Stimulated activated CD8-positive, alpha-beta memory T cell treated with anti-CD3 and anti-CD28 coated beads, Interleukin-12 subunit alpha, Interleukin-12 subunit beta, amount 100 ng/mL, for 4 hours (primary cell): ENCODE measurements around the gene TECPR2.

ENCODE experiments used
- DNase-seq: peaks from one replicate; pipeline ENCODE4 v3.0.0-alpha.2; 2020; ENCODE audit warnings: low read depth

Gene TECPR2

DNA sequence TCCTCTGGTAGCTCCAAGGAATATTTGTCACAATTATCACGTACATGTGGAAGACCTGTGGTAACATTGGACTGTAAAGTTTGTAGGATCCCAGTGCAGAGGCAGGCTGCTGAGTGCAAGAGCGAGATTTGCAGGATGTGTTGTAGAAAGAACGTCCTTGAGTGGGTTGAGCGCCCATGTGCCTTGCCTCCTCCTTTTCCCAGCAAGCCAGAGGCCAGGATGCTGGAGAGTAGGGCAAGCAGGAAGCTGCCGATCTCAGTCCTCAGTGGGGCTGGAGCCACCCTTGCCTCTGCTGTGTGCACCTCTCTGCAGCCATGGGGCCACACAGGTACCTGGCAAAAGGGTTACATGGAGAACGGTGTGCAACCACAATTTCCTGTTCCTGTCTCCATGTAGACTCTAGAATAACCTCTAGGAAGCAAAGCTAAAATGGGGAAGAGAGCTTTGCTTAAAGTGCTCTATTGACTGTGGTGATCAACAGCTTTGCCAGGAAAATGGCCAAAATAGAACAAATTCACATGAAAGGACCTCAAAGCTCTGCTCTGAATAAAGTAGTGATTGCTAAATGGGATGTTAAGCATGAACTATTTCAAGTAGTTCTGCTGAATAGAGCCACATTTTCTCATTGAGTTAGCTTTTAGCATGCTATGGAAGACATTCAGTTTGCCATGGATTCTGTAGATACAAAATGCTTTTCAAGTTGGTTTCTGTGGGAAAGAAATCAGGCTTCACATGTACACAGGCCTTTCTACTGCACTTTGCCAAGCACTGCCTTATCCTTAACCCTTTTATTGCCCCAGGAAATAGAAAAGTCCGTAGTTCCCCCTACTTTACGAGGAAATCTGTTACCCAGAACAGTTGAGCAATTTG is 109.4 kb downstream of the TECPR2 start:
- DNase-seq: no peak

DNA sequence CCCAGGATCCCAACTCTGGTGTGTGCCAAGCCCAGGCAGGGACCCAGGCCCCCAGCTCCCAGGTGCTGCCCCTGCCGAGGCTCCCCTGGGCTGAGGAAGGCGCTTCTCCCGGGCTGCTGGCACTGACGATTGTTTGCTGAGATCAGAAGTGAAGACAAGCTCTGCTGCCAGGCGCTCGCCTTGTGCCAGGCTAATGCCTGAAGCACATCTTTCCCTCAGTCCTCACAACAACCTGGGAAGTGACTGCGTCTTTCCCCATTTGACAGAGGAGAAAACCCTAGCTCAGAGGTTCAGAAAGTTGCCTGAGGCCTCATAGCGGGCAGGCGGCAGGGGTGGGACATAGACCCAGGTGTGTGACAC is 110.0 kb downstream of the TECPR2 start:
- DNase-seq: no peak

DNA sequence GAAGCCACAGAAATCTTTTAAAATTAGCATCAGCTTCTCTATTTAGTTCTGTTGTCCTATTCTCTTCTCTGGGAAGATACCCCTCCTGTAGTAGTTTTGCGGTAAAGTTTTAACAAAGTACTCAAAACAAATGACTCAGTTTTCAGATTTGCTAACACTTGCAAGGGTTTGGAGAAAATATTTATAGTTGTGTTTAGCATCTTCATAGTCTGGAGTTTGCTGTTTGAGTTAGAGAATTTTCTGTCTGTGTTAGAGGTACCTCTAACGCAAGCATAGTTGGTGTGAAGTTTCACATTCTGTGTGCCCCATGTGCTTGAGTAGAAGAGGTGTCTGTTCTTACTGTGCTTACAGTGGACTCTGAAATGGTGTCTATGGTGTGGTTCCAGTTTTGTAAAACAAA is 110.8 kb downstream of the TECPR2 start:
- DNase-seq: no peak

DNA sequence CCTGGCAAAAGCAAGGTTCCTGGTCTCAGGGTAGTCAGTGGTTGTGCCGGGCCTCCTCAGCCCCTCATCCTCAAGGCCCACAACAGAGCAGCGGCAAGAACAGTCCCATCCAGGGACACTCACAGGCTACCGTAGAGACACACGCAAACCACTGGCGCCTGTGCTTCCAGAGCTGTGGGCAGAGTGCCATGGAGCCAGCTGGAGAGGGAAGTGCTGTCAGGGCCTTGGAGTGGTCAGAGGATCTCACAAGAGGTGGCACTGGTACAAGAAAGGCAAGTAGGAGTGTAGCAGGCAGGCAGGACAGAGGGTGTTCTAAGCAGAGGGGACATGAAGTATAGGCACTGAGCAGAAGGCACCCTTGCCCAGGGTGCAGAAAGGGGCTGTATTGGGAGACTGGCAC is 112.2 kb downstream of the TECPR2 start:
- DNase-seq: no peak

DNA sequence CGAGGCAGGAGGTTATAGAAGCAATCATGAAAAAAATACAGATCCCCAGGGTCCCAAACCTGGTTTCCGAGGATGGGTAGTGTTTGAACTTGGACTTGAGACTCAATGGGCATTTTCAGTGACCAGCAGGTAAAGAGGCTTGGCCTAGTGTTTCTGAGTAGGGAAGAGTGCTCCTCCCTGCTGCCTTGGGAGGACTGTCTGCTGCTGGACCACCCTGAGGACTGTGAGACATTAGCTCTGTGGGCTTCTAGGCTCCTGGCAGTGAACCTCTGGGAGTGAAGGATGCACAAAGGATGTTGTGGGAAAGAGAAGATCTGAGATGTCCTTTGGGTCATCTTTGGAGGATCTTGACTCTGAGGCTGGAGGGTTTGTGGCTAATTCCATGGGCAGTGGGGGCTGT is 116.4 kb downstream of the TECPR2 start:
- no peak for DNase-seq

DNA sequence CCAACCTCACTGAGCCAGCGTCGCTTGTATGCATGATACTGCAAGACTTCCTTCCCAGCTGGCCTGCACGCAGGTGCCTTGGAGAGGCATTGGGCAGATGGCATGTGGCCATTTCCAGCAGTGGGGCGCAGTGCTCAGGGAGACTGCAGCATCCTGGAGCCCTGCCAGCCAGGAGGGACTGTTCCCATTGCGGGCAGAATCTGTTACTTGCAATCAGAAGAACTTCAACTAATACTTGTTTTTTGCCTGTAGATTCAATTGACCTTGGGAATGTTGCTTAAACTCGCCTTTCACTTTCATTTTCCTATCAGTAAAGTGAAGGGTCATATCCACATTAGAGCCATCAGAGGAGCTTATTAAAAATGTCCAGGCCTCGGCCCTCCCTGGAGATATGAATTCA is 117.0 kb downstream of the TECPR2 start:
- DNase-seq: no peak

DNA sequence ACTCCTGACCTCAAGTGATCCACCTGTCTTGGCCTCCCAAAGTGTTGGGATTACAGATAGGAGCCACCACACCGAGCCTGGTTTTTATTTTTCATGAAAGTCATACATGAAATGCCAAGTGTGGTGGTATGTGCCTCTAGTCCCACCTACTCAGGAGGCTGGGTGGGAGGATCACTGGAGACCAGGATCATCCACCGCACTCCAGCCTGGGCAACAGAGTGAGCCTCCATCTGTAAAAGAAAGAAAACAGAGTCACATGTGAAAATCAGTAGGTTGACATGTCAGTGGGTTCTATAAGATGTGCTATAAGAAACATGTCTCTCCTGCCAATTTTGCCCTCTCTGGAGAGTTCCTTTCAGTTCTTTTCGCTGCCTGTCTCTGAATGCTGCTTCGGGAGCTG is 118.6 kb downstream of the TECPR2 start:
- DNase-seq: no peak

DNA sequence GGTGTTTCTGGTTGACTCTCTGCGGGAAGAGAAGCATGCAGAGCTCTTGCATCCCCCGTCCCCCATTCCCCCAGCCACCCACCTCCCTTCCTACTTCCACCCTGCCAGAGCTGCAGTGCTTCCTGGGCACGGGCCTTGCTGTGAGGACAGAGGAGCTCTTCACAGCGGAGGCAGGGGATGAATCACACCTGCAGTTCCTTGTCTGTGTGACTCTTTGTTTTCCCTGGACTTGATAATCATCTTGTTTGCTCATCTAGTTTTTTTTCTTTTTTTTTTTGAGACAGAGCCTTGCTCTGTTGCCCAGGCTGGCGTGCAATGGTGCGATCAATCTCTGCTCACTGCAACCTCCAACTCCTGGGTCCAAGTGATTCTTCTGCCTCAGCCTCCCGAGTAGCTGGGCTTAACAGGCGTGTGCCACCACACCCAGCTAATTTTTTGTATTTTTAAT is 119.1 kb downstream of the TECPR2 start:
- DNase-seq: no peak

DNA sequence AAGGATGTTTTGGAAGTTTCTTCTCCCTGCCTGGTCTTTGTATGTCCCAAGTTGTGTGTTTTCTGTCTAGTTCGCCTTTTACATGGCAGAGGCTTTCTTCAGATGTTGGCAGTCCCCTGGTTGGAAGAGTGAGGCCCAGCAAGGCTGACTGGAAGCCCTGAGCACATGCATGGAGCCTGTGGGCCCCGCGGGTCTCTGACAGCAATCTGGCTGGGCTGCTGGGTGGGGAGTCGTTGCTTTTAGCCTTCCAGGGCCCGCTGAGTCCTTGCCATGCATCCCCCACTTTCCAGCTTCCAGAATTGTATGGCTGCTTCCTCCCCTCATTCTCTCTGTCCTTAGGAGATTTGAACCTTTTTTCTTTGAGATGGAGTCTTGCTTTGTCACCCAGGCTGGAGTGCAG is 121.6 kb downstream of the TECPR2 start:
- no peak for DNase-seq

DNA sequence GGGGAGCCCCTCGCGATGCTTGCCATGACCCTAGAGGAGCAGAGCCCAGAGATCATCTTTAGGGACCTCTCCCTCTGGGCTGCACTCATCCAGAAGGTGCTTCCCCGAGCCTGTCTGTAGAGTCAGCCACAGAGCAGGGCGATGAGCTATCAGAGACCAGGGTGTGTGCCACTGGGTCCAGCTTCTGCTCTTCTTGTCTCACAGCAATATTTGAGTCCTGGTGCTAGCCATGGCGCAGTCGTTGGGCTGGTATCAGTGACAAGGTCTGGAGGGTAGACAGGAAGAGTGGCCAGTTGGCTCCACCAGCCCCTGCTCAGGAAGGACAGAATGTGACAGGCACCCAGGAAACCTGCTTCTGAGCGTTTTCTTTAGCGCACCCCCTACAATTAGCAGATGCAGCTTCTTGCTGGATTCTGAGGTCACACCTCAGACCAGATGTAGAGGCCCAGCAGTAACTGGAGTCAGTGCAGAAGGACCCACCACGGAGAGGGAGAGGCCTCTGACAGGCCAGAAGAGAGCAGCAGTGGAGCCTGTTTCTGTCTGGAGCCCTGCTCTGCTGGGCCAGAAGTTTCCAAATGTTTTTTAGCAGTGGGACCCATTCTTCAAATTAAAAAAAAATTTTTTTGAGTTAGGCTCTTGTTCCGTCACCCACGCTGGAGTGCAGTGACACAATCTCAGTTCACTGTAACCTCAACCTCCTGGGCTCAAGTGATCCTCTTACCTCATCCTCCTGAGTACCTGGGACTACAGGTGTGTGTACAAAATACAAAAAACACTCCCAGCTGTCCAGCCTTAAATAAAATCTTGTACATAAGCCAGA is 123.2 kb downstream of the TECPR2 start:
- DNase-seq: no peak

DNA sequence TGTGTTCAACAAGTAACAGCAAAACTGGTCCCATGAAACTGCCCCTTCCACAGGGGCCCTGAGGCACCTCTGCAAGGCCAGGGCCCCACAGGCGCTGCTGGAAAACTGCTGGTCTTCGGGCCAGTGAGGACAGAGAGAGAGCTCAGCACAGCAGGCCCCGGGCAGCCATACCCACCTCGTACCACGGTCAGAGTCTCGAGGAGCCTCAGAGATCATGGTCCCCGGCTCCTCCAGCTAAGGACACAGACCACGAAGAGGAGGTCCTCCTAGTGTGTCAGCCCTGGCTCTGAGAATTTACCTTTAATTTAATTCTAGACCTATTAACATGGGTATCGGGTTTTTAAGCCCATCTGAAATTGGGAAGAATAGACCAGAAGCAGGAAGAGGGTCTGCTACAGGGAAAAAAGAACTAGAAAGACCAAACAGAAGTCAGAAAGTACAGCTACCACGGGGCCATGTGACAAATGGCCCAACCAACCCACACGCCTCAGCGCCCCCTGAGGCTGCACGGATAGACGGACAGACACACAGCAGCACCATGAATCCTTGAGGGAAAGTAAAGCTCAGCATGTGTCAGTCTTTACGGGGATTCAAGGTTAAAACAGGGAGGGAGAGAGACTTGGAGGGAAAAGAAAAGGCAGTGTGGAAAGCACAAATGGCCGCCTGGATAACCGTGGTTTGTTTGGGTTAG is 123.9 kb downstream of the TECPR2 start:
- no peak for DNase-seq

DNA sequence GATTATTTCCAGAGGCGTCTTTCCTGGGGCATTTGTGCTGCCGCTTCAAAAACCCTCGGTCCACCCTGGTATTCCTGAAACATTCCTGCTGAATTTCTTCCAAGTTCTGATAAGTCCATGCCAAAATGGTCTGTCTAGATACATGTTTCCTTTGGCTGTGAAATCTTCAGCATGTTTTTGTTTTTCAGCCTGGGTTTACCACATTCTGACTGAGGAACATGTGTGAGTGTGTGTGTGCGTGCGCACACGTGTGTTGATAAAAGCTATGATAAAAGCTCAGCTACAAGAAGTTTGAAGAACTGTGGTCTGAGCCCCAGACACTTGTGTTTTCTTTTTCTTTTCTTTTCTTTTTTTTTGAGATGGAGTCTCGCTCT is 124.5 kb downstream of the TECPR2 start:
- DNase-seq: no peak

DNA sequence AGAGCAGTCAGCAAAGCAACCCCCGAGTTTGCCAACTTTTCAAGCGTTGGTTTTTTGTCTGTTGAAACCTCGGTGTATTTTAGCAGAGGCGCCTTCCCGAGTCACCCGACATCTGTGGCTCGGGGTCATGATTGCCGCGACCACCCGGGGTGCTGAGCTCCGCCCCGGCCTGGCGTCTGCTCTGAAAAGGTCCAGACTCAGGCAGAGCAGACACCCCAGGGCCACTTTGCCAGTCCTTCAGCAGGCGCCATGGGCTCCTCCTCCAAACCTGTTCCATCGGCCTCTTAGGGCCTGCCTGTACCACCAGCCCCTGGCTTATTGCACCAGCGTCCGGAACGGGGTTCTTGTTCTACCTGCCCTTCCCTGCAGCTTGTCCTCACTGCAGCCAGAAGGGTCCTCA is 127.7 kb downstream of the TECPR2 start:
- no peak for DNase-seq

DNA sequence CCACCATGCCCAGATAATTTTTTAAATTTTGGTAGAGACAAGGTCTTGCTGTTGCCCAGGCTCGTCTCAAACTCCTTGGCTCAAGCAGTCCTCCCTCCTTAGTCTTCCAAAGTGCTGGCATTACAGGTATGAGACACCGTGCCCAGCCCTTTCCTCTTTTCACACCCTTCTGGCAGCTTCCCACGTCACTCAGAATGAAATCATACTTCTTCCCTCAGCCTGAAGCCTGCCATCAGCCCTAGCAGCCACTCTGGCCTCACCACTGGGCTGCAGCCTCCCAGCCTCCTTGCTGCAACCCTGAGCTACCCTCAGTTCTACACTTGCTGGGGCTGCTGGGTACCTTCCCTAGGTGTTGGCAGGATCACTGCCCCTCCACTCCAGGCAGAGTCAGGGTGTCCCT is 128.6 kb downstream of the TECPR2 start:
- DNase-seq: no peak

DNA sequence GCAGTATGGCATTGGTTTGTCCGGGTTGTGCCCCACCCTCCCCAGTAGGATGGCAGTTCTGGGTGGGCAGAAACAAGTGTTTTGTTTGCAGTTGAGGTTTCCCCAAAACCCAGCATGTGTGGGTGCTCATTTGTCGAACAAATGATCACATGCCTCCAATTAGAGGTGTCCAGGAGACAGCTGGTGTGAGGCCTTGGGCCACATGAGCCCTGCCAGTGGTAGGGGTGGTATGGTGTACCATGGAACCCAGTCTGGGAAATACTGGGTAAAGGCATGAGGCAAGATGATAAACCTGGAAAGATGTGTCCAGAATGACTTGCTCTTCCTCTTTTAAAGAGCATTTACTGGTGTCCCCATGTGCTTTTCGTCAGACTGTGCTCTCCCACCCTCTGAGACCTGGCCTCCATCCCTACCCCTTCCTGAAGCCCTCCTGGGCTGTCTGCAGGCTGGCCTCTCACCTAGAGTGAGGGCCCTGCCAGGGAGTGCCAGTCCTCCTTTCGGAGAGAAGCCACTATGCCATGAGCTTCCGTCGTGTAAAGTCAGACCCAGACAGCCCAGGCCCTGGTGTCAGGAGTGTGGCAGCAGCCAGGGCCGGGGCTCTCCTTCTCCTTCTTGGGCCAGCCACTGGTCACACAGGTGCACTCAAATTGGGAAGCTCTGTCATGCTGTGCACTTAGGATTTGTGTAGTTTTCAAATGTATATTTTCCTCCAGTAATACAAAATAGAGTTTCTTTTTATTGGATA is 129.2 kb downstream of the TECPR2 start:
- no peak for DNase-seq

DNA sequence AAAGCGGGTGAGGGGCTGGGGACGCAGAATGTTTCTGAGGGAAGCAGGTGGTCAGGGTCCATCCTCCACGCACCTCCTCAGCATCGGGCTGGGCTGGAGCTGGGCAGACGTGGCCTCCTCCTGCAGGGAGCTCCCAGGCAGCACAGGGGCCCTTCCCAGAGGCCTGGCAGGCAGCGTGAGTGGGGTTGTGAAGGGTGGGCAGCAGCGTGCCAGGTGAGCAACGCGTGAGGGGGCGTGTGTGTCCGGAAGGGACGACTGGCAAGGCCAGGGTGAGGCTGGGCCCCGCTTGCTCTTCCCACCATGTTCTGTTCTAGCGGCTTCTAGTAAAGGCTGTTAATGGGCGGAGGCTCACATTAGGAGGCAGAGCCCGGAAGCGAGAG is 129.8 kb downstream of the TECPR2 start:
- no peak for DNase-seq

DNA sequence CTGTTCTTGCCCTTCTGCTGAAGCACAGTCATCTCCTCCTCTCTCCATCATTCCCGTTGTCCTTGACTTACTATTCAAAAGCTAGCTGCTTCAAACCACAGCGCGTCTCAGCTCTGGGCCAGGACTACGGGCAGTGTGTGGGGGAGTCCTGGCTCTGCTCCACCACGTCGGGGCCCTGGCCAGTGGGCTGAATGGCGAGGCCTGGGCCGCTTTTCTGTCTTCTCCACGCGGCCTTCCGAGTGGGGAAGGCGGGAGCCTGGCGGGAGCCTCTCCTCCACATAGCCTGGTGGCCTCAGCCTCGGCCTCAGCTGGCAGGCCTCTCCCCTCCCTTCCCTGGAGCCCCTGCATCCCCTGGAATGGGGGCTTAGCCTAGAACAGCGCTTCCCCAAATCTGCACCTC is 130.4 kb downstream of the TECPR2 start:
- DNase-seq: no peak

DNA sequence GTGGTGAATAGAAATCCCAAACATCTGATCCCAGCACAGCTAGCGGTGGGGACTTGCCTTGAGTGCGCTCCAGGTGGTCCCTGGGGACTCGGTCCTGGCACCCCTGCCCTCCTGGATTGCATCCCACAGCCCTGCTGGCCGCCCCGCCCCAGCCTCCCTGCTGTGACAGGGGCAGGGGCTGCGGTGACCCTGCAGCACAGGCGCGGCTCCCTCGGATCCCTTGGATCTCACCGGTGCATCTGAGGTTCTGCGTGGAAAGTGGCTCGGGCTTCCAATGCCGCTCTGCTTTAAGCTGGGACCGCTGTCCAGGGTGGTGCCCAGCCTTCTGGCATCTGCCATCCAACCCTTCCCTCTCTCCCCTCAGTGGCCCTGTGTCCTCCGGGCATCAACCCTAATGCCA is 130.8 kb downstream of the TECPR2 start:
- no peak for DNase-seq

DNA sequence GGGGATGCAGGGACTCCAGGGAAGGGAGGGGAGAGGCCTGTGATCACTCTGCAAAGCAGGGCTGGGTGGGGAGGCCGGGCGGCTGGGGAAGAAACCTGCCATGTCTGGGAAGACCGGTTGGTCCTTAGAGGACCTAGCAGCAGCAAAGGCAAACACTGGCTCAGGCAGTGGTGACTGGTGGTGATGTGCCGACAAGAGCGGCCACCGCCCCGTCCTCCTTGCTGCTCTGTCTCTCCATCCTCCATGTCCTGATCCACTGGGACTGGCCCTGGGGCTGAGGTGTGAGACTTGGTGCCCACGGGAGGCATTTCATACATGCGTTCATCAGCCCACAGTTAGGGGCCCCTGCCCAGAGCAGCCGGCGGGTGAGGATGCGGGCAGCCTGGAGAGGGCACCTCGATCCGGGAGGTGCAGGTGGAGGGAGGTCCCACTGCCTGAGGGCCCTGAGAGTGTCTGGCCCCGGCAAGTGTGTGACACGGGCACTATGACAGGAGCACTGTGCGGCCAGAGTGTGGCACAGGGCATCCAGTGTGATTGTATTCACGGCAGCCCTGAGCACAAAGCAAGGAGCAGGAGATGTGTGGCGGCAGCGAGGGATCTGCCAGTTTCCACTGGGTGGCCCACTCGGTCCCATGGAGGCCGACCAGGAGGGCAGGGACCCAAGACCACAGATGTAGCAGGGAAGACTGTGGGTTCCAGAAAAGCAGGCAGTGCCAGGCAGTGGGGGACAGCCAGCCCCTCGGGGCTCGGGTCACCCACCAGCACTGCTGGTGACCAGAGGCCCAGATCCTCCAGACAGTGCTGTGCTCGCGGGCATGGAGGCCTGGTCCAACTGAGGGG is 133.0 kb downstream of the TECPR2 start:
- DNase-seq: no peak

DNA sequence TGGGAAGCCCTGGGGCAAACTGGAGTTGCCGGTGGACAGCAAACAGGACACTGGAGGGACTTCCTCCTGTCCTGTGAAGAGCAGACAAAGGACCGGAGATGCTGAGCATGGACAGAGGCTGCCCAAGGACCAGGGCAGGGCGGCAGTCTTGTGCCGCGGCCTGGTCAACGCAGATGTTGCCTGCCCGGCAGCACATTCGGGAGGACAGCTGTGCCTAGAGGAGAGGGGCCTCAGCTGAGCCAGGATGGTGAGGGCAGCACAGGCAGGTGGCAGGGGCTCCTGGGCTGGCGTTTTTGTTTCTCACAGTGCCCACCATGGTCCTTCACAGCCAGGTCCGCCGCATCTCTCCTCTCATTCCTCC is 133.6 kb downstream of the TECPR2 start:
- no peak for DNase-seq

DNA sequence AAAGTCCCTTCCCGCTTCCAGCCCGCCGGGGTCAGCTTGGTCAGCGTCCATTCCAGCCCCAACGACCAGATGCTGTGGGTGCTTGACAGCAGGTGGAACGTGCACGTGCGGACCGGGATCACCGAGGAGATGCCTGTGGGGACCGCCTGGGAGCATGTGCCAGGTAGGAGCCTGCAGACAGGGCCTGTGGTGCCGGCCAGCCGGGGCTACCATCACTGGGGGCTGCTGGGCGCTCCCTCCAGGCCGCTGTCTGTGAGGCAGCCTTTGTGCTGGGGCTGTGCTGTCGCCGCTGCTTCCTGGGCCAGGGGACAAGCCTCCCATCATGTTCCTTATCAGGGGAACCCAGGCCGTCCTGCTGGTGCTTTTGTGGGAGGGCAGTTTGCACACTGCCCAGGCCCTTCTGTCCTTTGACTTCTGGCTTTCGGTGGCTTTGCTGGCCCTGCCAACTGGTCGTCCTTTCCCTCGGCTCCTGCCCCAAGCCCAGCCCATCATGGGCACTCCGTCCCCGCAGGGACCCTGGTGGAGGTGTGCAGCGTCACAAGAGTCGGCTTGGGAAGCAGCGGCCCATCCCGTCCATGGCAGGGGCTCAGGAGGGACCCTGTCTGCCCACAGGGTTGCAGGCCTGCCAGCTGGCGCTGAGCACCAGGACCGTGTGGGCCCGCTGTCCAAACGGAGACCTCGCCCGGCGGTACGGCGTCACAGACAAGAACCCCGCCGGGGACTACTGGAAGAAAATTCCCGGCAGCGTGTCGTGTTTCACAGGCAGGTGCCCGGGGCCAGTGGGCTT is 134.4 kb downstream of the TECPR2 start:
- DNase-seq: no peak
